ENCODE measurements around the gene A4GNT.
"Not testable (repeated sequence)": the region's sequence is repeated elsewhere in the genome, so short reads cannot be mapped to it uniquely, and the experiment has no call there.

DNA sequence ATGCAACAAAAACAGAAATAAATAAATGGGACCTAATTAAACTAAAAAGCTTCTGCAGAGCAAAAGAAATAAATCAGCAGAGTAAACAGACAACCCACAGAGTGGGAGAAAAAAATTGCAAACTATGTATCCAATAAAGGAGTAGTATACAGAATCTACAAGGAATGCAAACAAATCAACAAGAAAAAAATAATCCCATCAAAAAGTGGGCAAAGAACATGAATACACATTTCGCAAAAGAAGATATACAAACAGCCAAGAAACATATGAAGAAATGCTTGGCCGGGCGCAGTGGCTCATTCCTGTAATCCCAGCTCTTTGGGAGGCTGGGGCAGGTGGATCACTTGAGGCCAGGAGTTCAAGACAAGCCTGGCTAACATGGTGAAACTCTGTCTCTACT lies 10.0 kb upstream of the A4GNT start:
- not testable (repeated sequence) for TF ChIP-seq EGR1 (IDR thresholded peaks at IDR 0.05; ENCODE audit: borderline replicate concordance, low read depth, low read length); MAX (IDR thresholded peaks at IDR 0.05); POLR2A (IDR thresholded peaks at IDR 0.05; ENCODE audit: control extremely low read depth in 1 of 2, low read depth in 2 of 2, low read length in 2 of 2); SIX5 (IDR thresholded peaks at IDR 0.05; ENCODE audit: low read depth, low read length); CTCF (IDR thresholded peaks at IDR 0.05; ENCODE audit: control extremely low read depth in 1 of 3, insufficient read depth in 1 of 3, low read depth in 1 of 3, low read length in 3 of 3); PHF8 (conservative IDR thresholded peaks at IDR 0.05; ENCODE audit: low read depth, low read length); EZH2 (IDR thresholded peaks at IDR 0.05; ENCODE audit: low read depth, low read length, severe bottlenecking); RFX5 (IDR thresholded peaks at IDR 0.05; ENCODE audit: borderline replicate concordance, low read depth, low read length); TCF12 (IDR thresholded peaks at IDR 0.05; ENCODE audit: low read depth, low read length); SP1 (IDR thresholded peaks at IDR 0.05; ENCODE audit: low read depth, low read length)
- TF ChIP-seq, protein P1, sequence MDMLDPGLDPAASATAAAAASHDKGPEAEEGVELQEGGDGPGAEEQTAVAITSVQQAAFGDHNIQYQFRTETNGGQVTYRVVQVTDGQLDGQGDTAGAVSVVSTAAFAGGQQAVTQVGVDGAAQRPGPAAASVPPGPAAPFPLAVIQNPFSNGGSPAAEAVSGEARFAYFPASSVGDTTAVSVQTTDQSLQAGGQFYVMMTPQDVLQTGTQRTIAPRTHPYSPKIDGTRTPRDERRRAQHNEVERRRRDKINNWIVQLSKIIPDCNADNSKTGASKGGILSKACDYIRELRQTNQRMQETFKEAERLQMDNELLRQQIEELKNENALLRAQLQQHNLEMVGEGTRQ (IDR thresholded peaks at IDR 0.05; ENCODE audit: low read length): not testable (repeated sequence)

Data from H1 (cell line).